Right atrium auricular region (tissue), 2 donors: ENCODE data around the gene CHTF18. TPM values are rescaled to one million over a fixed set of nuclear protein-coding genes. Genes with fewer than 3 reads are reported as not detected.

ENCODE experiments used
- DNase-seq: peaks from one replicate; pipeline ENCODE4 v3.0.0-alpha.2; 2019; ENCODE audit warnings: low spot score
- H3K27ac ChIP-seq, 2 donors: fragments of 200-600 bp; sonication (generic); 1 replicate in 1 of 2; 2 replicates in 1 of 2; pipeline ENCODE4 v1.5.1; 2016 to 2019
- H3K27me3 ChIP-seq, 2 donors: fragments of 200-600 bp; sonication (generic); one replicate each; pipeline versions ENCODE4 v1.5.1 to v1.6.0; 2017 to 2019
- H3K36me3 ChIP-seq: fragments of 200-600 bp; sonication (generic); one replicate; pipeline ENCODE4 v1.5.1; 2016
- H3K4me1 ChIP-seq, 2 donors: fragments of 200-600 bp; sonication (generic); one replicate each; pipeline versions ENCODE4 v1.5.1 to v1.6.0; 2017 to 2019
- H3K4me3 ChIP-seq, 2 donors: fragments of 200-600 bp; sonication (generic); 1 replicate in 1 of 2; 2 replicates in 1 of 2; pipeline ENCODE4 v1.5.1; 2017 to 2019; ENCODE audit warnings: mild to moderate bottlenecking in 1 of 2, moderate library complexity in 1 of 2
- H3K9me3 ChIP-seq, 2 donors: fragments of 200-600 bp; sonication (generic); one replicate each; pipeline ENCODE4 v1.5.1; 2019
- CTCF ChIP-seq, 2 donors: fragments of 200-600 bp; sonication (generic); IDR thresholded peaks; one replicate each; pipeline ENCODE4 v1.5.1; 2019; ENCODE audit warnings: antibody characterized with exemption in 2 of 2
- total RNA-seq, 2 donors: library from RNA; depleted of rRNA; stranded (reverse); fragments of >200 nt; gene quantifications; one replicate each; pipeline ENCODE4 v1.1.0, GENCODE V29; 2016

CHTF18 gene
- total RNA-seq, 2 donors from 2014 or later, result 1.8 to 2.3 TPM

- Histone ChIP-seq H3K27ac (no peak overlapping the region), H3K4me3 (no peak overlapping the region), H3K4me1 (peaks cover 0 to 9% of the 10 kb centered on the region in 2 donors), H3K9me3 (no peaks in the 10 kb centered on the region), H3K36me3 (peaks cover 7% of the 10 kb centered on the region), H3K27me3 (no peaks in the 10 kb centered on the region)
- no peak for DNase-seq
- TF ChIP-seq CTCF (IDR thresholded peaks at IDR 0.05), result no peak
Observed at GRCh38 chr16:781346-782010, 6.9 kb upstream of the CHTF18 start.

GRCh38 chr16:782258-782657 lies 6.2 kb upstream of the CHTF18 start:
- H3K27ac ChIP-seq, result no peak overlapping the region
- no peaks in the 10 kb centered on the region for H3K9me3 ChIP-seq
- peaks cover 7% of the 10 kb centered on the region for H3K36me3 ChIP-seq
- H3K4me1 ChIP-seq, result peaks cover 0 to 14% of the 10 kb centered on the region in 2 donors
- no peaks in the 10 kb centered on the region for H3K27me3 ChIP-seq
- H3K4me3 ChIP-seq, result no peak overlapping the region
- no peak for DNase-seq
- TF ChIP-seq CTCF (IDR thresholded peaks at IDR 0.05), result no peak

- Histone ChIP-seq H3K27ac (no peak overlapping the region), H3K27me3 (no peaks in the 10 kb centered on the region), H3K4me1 (peaks cover 0 to 20% of the 10 kb centered on the region in 2 donors), H3K36me3 (peaks cover 7% of the 10 kb centered on the region), H3K4me3 (no peak overlapping the region), H3K9me3 (no peaks in the 10 kb centered on the region)
- DNase-seq, result no peak
- TF ChIP-seq CTCF (IDR thresholded peaks at IDR 0.05), result no peak
Observed at GRCh38 chr16:782766-783403, 5.5 kb upstream of the CHTF18 start.

- H3K9me3 ChIP-seq, result no peaks in the 10 kb centered on the region
- no peak for DNase-seq
- no peak overlapping the region for H3K27ac ChIP-seq
- H3K4me1 ChIP-seq, result peaks cover 0 to 20% of the 10 kb centered on the region in 2 donors
- H3K36me3 ChIP-seq, result peaks cover 7% of the 10 kb centered on the region
- H3K27me3 ChIP-seq, result no peaks in the 10 kb centered on the region
- TF ChIP-seq CTCF (IDR thresholded peaks at IDR 0.05), result no peak
- no peak overlapping the region for H3K4me3 ChIP-seq
Observed at GRCh38 chr16:783404-784161, 4.8 kb upstream of the CHTF18 start.

GRCh38 chr16:784431-784830 lies 4.0 kb upstream of the CHTF18 start:
- Histone ChIP-seq H3K9me3 (no peaks in the 10 kb centered on the region), H3K4me1 (peaks cover 0 to 28% of the 10 kb centered on the region in 2 donors), H3K27ac (no peak overlapping the region), H3K27me3 (no peaks in the 10 kb centered on the region), H3K36me3 (peaks cover 7% of the 10 kb centered on the region), H3K4me3 (no peak overlapping the region)
- TF ChIP-seq CTCF (IDR thresholded peaks at IDR 0.05), result no peak
- DNase-seq, result no peak
